Hematopoietic multipotent progenitor cell treated with erythropoietin and hydrocortisone succinate and interleukin-3 and kit ligand, for 17 days (in vitro differentiated cells): Measurements from ENCODE around the gene SPATA31D1.

Experiments
- DNase-seq: peaks from one replicate; pipeline ENCODE4 v3.0.0-alpha.2; 2015; ENCODE audit warnings: low spot score

The SPATA31D1 gene

GRCh38 chr9:82022121-82022520 is 33.5 kb downstream of the SPATA31D1 start:
- no peak for DNase-seq

- DNase-seq = no peak
Observed at GRCh38 chr9:82024908-82025307, 36.3 kb downstream of the SPATA31D1 start.

GRCh38 chr9:82031538-82032280 is 43.1 kb downstream of the SPATA31D1 start:
- no peak for DNase-seq

DNA sequence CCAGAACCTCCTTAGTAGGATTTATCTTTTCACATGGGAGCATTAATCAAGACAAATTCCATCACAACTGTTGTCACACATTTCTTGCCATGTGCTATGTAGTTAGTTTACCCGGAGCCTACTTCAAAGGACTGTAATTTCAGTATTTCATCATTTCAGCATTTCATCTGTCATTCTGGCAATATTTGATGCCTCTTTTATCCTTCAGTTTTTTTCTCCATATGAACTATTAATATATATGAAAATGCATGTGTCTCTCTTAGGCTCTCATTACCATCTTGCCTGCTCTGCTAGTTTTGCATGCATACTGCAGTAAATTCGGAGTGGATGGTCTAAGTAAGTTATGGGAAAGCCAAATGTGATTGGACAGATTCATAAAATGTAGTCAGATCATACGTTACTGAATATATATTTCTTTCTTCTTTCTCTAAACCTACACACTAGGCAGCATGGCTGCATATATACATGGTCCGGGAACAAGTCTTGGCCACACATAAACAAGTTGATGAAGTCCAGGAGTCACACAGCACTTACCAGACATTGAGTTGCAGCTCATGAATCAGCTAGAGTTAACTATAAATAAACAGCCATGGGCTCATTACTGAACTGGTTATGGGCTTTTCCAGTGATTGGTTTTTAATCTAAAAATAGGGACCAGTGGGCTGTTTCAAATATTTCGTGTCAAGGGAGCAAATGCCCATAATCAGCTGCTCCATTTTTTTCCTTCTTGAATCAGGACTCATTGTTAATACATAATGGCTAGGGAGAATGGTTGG is 46.6 kb downstream of the SPATA31D1 start:
- no peak for DNase-seq

DNA sequence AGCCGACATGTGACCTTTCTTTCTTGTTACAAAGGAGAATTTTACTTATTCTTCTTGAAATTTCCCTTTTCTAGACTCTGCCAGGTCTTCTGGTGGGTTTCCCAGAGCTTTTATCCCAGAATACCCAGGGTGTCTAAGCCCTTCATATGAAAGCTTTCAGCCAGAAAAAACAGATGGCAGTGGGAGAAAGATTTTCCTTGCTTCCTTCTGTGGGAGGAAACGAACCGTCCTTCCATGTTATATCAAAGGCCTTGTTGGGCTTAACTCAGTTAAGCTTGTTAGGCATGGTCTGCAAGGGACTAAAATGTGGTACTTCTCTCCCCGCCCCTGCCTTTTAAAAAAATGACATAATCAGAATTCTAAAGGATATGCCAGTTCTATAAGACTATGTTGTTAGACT is 47.5 kb downstream of the SPATA31D1 start:
- no peak for DNase-seq

DNA sequence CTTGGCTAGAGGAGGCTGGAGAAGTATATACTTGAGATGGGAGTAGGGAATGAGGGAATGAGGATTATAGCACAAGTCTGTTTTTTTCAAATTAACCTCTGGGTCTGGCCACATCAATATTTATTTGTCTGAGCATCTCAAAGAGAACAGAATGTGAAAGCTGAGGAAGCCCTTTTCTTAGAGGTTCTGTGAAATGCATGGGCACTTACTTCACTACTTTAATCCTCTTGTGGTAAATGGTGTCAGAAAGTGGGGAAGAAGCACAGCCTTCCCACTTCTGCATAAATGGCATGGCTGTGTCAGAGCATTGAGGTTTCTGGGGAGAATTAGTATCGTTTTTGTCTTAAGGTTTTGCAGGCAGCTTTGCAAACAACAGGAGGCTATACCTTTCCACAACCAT is 48.6 kb downstream of the SPATA31D1 start:
- no peak for DNase-seq

DNA sequence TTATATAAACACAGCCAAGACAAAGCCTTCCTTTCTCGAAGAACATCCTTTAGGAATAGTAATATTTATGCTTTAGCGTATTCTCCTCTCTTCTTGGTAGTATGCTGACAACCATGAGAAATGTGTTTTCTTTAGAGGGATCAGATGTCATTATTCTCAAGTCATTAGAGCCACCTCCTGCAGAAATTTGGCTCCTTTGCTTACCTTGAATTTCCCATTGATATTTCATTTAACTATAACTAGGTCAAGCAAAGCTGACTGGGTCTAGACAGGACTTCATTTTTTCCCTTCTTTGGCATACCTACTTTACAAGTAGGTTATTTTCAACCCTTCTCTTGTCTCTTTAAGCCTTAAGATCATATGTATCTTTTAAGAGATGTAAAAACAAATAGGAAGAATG is 50.3 kb downstream of the SPATA31D1 start:
- DNase-seq = no peak
